Inferior parietal cortex (tissue), 1 donor: ENCODE measurements around the gene B4GALNT4.
A peak's percentile ranks its signal among the peaks of the same experiment; 100 is the strongest.
"Not testable (repeated sequence)": the region's sequence is repeated elsewhere in the genome, so short reads cannot be mapped to it uniquely, and the experiment has no call there.

Source experiments
- DNase-seq: peaks from one replicate; pipeline ENCODE4 v3.0.0-alpha.2; 2016; ENCODE audit errors: extremely low spot score

B4GALNT4 gene

GRCh38 chr11:358129-358800, 11.0 kb upstream of the B4GALNT4 start:
- DNase-seq = no peak

GRCh38 chr11:359181-359714, 10.1 kb upstream of the B4GALNT4 start:
- no peak for DNase-seq

GRCh38 chr11:360326-361280, 8.7 kb upstream of the B4GALNT4 start:
- DNase-seq = no peak

DNA sequence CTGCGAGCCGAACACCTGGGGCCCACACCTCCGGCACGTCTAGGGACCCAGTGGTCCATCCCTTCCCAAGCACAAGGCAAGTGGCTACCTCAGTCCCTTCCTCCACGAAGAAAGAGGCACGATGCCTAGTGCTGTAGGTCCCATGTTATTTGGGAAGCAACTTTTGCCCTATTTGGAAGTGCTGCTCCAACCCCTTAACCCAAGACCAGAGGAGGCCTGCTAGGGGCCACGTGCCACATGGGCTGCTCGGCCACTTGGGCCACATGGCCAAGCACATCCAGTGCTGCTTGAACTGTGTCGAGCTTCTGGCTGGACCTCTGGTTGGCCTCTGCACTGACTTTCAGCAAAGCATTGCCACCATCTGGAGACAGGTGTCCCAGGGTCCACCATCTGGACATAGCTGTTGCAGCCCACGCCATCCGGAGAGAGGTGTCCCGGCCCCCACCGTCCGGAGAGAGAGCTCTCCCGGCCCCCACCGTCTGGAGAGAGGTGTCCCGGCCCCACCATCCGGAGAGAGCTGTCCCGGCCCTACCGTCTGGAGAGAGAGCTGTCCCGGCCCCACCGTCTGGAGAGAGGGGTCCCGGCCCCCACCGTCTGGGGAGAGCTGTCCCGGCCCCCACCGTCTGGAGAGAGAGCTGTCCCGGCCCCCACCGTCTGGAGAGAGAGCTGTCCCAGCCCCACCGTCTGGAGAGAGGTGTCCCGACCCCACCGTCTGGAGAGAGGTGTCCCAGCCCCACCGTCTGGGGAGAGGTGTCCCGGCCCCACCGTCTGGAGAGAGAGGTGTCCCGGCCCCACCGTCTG, 6.5 kb upstream of the B4GALNT4 start:
- no peak for DNase-seq

GRCh38 chr11:363443-363805, 5.9 kb upstream of the B4GALNT4 start:
- not testable (repeated sequence) for DNase-seq

- no peak for DNase-seq
Measured at GRCh38 chr11:363948-364761, 5.1 kb upstream of the B4GALNT4 start.

- no peak for DNase-seq
Measured at GRCh38 chr11:364991-365725, 4.1 kb upstream of the B4GALNT4 start.

DNA sequence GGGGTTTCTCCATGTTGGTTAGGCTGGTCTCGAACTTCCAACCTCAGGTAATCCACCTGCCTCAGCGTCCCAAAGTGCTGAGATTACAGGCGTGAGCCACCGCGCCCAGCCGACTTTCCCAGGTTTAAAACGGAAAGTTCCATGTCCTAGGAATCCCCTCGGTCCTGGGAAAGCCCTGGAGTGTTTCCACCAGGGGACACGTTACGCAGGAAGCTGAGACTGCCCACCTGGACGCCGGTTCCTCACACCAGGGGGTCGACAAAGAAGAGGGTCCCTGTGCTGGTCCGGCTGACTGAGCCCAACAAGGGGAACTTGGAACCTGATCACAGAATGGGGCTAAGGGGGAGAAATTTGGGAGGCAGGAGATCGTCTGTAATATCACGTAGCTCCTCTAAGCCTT, 3.5 kb upstream of the B4GALNT4 start:
- DNase-seq = no peak

DNA sequence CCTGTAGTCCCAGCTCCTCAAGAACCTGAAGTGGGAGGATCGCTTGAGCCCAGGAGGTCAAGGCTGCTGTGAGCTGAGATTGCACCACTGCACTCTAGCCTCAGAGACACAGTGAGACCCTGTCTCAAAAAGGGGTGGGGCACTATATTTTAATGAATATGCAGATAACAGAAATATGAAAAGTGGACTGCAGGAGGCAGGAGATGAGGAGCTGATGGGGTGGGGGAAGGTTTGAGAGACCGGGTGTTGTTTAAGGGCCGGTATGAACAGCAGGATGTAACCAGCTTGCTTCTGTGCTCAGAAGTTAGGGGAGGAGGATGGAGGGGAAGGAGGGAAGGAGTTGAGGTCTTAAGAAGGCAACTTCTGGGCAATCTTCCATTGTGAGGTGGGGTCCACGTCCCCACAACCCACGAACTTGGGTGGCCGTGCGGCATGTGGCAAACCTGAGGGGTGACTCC, 1.3 kb upstream of the B4GALNT4 start:
- DNase-seq = no peak

- DNase-seq = no peak
Measured at GRCh38 chr11:368414-369335, 624 bp upstream of the B4GALNT4 start.

- DNase-seq = no peak
Measured at GRCh38 chr11:370070-370941, 1.0 kb downstream of the B4GALNT4 start.

DNA sequence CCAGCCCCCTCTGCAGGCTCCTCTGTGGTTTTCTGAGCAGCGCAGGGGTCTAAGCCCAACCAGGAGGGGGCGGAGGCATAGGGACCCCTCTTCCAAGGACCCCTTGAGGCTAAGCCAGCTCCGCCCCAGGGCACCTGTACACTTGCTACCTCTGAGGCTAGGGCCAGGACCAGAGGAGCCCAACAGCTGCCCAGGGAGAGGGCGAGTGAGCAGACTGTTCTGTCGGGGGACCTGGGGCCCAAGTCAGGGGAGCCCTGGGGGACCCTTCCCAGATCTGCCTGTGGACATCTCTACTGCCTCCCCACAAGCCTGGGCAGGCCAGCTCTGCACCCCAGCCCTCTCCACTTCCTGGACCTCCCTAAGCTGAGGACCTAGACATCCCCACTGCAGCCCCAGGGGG, 1.8 kb downstream of the B4GALNT4 start:
- DNase-seq = no peak

GRCh38 chr11:371716-372590, 2.7 kb downstream of the B4GALNT4 start:
- no peak for DNase-seq

DNA sequence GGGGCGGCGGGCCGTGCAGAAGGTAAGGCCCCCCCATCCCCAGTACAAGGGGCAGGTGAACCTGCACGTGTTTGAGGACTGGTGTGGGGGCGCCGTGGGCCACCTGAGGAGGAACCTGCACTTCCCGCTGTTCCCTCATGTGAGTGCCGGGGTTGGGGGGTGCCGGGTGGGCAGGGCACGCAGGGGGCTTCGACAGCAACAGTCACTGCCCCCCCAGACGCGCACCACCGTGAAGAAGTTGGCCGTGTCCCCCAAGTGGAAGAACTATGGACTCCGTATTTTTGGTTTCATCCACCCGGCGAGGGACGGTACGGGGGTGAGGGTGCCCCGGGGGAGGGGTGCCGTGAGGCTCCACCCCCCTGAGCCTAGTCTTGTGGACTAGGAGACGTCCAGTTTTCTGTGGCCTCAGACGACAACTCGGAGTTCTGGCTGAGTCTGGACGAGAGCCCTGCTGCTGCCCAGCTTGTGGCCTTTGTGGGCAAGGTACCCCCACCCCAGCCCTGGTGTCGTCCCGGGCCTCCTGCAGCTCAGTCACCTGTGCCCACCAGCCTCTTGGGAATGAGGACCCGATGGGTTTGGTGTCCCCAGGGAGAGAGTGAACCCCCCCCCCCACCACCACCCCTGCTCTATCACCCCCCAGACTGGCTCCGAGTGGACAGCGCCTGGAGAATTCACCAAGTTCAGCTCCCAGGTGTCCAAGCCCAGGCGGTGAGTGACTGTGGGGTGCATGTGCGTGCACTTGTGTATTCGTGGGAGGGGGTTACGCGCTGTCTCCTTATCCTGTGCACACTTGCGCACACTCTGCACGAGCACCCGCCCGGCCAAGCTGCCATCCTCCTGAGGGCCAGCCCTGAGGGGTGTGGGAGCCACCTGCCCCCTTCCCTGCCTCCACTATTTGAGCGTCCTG, 3.8 kb downstream of the B4GALNT4 start:
- no peak for DNase-seq

GRCh38 chr11:373716-374551, 4.6 kb downstream of the B4GALNT4 start:
- DNase-seq = peak; percentile 51
